PFSK-1 (cell line): ENCODE measurements around the gene CP.

Experiments used
- POLR2AphosphoS5 ChIP-seq: IDR thresholded peaks from 2 replicates; pipeline ENCODE4 v1.6.1; 2012; ENCODE audit warnings: low read depth, mild to moderate bottlenecking, control low read depth, low read length, moderate library complexity
- SIN3A ChIP-seq: IDR thresholded peaks from 2 replicates; pipeline ENCODE4 v1.6.1; 2012; ENCODE audit warnings: mild to moderate bottlenecking, low read length, moderate library complexity, borderline replicate concordance; ENCODE audit not compliant: insufficient read depth

DNA sequence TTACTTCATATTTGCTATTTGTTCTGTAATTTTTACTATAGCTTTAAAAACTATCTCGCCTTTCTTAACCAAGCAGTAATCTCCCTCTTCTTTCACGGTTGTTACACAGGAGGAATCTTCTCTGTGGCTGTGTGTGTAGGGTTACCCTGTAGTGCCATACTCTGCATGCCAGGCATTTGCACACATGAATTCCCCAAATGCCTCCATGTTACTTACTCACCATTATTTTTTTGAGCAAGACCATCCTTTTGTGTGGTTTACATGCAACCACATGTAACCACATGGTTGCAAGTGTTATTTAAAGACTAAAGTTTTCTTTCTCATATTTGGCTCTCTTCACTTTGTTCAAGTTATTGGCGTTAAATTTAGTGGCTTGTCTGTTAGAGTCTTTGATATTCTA is 46.7 kb downstream of the CP start:
- TF ChIP-seq POLR2AphosphoS5, result no peak
- TF ChIP-seq SIN3A, result no peak
